Tibial artery (tissue), 4 donors: ENCODE measurements around the gene PLPP1.

ENCODE experiments used
- DNase-seq, 2 donors: peaks; one replicate each; pipeline ENCODE4 v3.0.0-alpha.2; 2019
- H3K27ac ChIP-seq, 2 donors: fragments of 200-600 bp; sonication (generic) in 1 of 2; 1 replicate in 1 of 2; 2 replicates in 1 of 2; pipeline ENCODE4 v1.5.1; 2018 to 2019; ENCODE audit warnings: mild to moderate bottlenecking in 1 of 2
- H3K27me3 ChIP-seq, 2 donors: fragments of 200-600 bp; sonication (generic) in 1 of 2; one replicate each; pipeline versions ENCODE4 v1.5.1 to v1.6.0; 2016 to 2019
- H3K36me3 ChIP-seq, 3 donors: fragments of 200-600 bp; sonication (generic) in 2 of 3; one replicate each; pipeline ENCODE4 v1.5.1; 2016 to 2019; ENCODE audit warnings: mild to moderate bottlenecking in 2 of 3
- H3K4me1 ChIP-seq, 4 donors: fragments of 200-600 bp; sonication (generic) in 2 of 4; 1 replicate in 3 of 4; 2 replicates in 1 of 4; pipeline ENCODE4 v1.5.1; 2016 to 2019
- H3K4me3 ChIP-seq, 2 donors: fragments of 200-600 bp; sonication (generic) in 1 of 2; 1 replicate in 1 of 2; 2 replicates in 1 of 2; pipeline ENCODE4 v1.5.1; 2018 to 2019; ENCODE audit warnings: mild to moderate bottlenecking in 2 of 2
- H3K9me3 ChIP-seq, 3 donors: fragments of 200-600 bp; sonication (generic) in 1 of 3; one replicate each; pipeline ENCODE4 v1.5.1; 2016 to 2019
- CTCF ChIP-seq, 2 experiments: fragments of 200-600 bp in 1 of 2; fragments of 450-650 bp in 1 of 2; IDR thresholded peaks; one replicate each; pipeline ENCODE4 v1.5.1; 2017 to 2019; ENCODE audit warnings: antibody characterized with exemption in 2 of 2, mild to moderate bottlenecking in 1 of 2, moderate library complexity in 1 of 2
- intact Hi-C: fragments of 100-400 bp; cut with DNase I; formaldehyde crosslinking; loops from one replicate; pipeline ENCODE4 v1.15.0; 2023; ENCODE audit warnings: low total_unique reads

PLPP1 gene

DNA sequence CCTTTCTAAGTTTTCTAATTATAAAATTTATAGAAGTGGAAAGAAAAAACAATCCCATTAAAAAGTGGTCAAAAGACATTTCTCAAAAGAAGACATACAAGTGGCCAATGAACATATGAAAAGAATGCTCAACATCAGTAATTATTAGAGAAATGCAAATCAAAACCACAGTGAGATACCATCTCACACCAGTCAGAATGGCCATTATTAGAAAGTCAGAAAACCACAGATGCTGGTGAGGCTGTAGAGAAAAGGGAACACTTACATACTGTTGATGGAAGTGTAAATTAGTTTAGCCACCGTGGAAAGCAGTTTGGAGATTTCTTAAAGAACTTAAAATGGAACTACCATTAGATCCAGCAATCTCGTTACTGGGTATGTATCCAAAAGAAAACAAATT is 23.7 kb upstream of the PLPP1 start:
- no peak for DNase-seq
- H3K36me3 ChIP-seq = no peaks in the 10 kb centered on the region
- H3K9me3 ChIP-seq = no peaks in the 10 kb centered on the region
- H3K4me3 ChIP-seq = no peak overlapping the region
- H3K27ac ChIP-seq = no peak overlapping the region
- intact Hi-C loops = no loop called here
- no peaks in the 10 kb centered on the region for H3K27me3 ChIP-seq
- no peak for TF ChIP-seq CTCF (IDR thresholded peaks at IDR 0.05)
- no peaks in the 10 kb centered on the region for H3K4me1 ChIP-seq

DNA sequence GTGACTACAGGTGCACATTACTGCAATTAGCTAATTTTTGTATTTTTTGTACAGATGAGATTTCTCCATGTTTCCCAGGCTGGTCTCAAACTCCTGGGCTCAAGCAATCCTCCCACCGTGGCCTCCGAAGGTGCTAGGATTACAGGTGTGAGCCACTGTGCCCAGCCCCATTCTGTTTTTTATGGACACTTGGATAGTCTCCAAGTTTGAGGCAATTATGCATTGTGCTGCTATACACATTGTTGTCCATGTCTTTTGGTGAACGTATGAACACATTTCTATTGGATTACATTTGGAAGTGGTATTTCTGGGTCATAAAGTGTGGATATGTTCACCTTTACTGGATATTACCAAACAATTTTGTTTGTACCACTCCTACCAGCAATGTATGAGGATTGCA is 22.4 kb upstream of the PLPP1 start:
- Histone ChIP-seq H3K4me3 (no peak overlapping the region), H3K4me1 (no peaks in the 10 kb centered on the region), H3K27ac (no peak overlapping the region), H3K27me3 (no peaks in the 10 kb centered on the region), H3K36me3 (no peaks in the 10 kb centered on the region), H3K9me3 (no peaks in the 10 kb centered on the region)
- intact Hi-C loops = no loop called here
- TF ChIP-seq CTCF (IDR thresholded peaks at IDR 0.05) = no peak
- no peak for DNase-seq

DNA sequence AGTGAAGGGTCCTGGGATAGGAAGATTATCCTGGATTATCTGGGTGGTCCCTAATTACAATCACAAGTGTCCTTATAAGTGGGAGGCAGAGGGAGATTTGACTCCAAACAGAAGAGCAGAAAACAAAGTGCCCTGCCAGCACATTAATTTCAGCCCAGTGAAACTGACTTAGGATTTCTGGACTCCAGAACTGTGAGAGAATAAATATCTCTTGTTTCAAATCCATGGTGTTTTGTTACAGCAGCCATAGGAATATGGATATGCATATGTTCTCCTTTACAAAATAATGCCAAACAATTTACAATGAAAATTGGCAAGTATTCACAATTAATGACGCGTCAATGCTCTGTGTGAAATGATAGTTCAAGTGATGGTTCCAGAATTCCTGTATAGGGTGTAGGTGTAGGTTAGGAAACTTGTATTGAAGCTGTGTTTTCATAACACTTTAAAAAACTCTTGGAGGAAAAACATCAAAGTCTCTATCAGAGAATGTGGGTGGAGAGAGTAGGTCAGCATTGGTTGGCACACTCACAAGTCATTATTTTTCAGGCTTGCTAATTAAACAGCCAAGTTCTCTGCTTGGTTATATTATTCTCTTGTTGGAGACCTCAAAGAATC is 19.9 kb upstream of the PLPP1 start:
- no peaks in the 10 kb centered on the region for H3K36me3 ChIP-seq
- intact Hi-C loops = no loop called here
- no peaks in the 10 kb centered on the region for H3K9me3 ChIP-seq
- no peaks in the 10 kb centered on the region for H3K4me1 ChIP-seq
- TF ChIP-seq CTCF (IDR thresholded peaks at IDR 0.05) = no peak
- H3K27me3 ChIP-seq = no peaks in the 10 kb centered on the region
- DNase-seq = no peak
- no peak overlapping the region for H3K27ac ChIP-seq
- H3K4me3 ChIP-seq = no peak overlapping the region

GRCh38 chr5:55551904-55552303 is 17.1 kb upstream of the PLPP1 start:
- no peak for TF ChIP-seq CTCF (IDR thresholded peaks at IDR 0.05)
- no peak overlapping the region for H3K4me3 ChIP-seq
- no peaks in the 10 kb centered on the region for H3K9me3 ChIP-seq
- intact Hi-C loops = no loop called here
- no peaks in the 10 kb centered on the region for H3K36me3 ChIP-seq
- no peaks in the 10 kb centered on the region for H3K27me3 ChIP-seq
- no peaks in the 10 kb centered on the region for H3K4me1 ChIP-seq
- DNase-seq = no peak
- H3K27ac ChIP-seq = no peak overlapping the region

GRCh38 chr5:55551358-55551757 is 16.6 kb upstream of the PLPP1 start:
- H3K4me1 ChIP-seq = no peaks in the 10 kb centered on the region
- H3K36me3 ChIP-seq = no peaks in the 10 kb centered on the region
- DNase-seq = no peak
- H3K9me3 ChIP-seq = no peaks in the 10 kb centered on the region
- no peak overlapping the region for H3K27ac ChIP-seq
- H3K27me3 ChIP-seq = no peaks in the 10 kb centered on the region
- TF ChIP-seq CTCF (IDR thresholded peaks at IDR 0.05) = no peak
- H3K4me3 ChIP-seq = no peak overlapping the region
- intact Hi-C loops = no loop called here

GRCh38 chr5:55547781-55548180 is 13.0 kb upstream of the PLPP1 start:
- Histone ChIP-seq H3K4me3 (no peak overlapping the region), H3K27ac (no peak overlapping the region), H3K4me1 (no peaks in the 10 kb centered on the region), H3K36me3 (no peaks in the 10 kb centered on the region), H3K9me3 (no peaks in the 10 kb centered on the region), H3K27me3 (no peaks in the 10 kb centered on the region)
- TF ChIP-seq CTCF (IDR thresholded peaks at IDR 0.05) = no peak
- DNase-seq = no peak
- intact Hi-C loops = no loop called here
